ENCODE results near the gene C6orf47. TPM values are rescaled to one million over a fixed set of nuclear protein-coding genes. Genes with fewer than 3 reads are reported as not detected.

Gene C6orf47
- total and polyA plus RNA-seq, 10 of the 15 experiments (the other 5 are each of a cell fraction or from before 2014, with no cell fraction given) = 0.16 to 20.4 (median 17.3) TPM; not detected in 1

DNA sequence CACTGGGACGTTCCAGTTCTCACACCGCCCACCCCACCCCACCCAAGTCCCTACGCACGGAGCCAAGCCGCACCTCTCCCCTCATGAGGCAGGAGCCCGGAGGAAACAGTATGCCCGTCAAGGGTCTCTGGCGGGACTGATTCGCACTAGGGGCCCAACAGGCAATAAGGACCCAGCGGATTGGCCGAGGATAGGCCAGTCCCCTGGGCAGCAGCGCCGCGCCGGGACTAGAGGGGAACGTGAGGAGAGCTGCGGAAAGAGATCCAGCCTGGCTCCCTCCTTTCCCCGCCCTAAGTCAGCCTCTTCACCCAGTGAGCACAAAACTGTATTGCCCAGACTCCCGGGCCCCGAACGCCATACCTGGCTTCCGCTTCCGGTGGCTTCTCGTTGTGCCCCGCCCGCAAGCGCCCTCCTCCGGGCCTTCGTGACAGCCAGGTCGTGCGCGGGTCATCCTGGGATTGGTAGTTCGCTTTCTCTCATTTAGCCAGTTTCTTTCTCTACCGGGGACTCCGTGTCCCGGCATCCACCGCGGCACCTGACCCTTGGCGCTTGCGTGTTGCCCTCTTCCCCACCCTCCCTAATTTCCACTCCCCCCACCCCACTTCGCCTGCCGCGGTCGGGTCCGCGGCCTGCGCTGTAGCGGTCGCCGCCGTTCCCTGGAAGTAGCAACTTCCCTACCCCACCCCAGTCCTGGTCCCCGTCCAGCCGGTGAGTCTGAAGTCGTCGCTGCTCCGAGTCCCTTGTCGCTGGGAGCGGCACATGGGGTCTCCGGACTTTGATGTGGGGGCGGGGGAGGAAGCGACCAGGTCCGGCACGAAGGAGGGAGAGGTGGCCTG lies 5.1 kb upstream of the C6orf47 start, which contains the start of gene CSNK2B (continued):
- TF ChIP-seq MLLT1 (IDR thresholded peaks at IDR 0.05) (0 out of 2 replicates have a peak, but pooled peaks have one; percentile 13), EGR1 (IDR thresholded peaks at IDR 0.05; ENCODE audit: borderline replicate concordance in 1 of 2, low read depth in 2 of 2, low read length in 2 of 2) (peak in 1 of 2 experiments; percentile 75; a peak in 1 of 3 replicates), FOS (IDR thresholded peaks at IDR 0.05; ENCODE audit: borderline replicate concordance, extremely low read depth, insufficient read length) (no peak), SREBF1 (IDR thresholded peaks at IDR 0.05; ENCODE audit: low read length) (peak; percentile 79), POLR2AphosphoS2 (IDR thresholded peaks at IDR 0.05; ENCODE audit: low read depth, low read length) (peak; percentile 59; the same call in 1 of the 2 replicates), SMC3 (IDR thresholded peaks at IDR 0.05; ENCODE audit: borderline replicate concordance, low read length) (no peak), ZNF622 (IDR thresholded peaks at IDR 0.05) (no peak), SIX5 (IDR thresholded peaks at IDR 0.05; ENCODE audit: low read depth, low read length, severe bottlenecking) (peak; percentile 93), TARDBP (IDR thresholded peaks at IDR 0.05; ENCODE audit: borderline replicate concordance) (peak; percentile 17; the same call in 1 of the 2 replicates), EZH2 (IDR thresholded peaks at IDR 0.05; ENCODE audit: borderline replicate concordance, control insufficient read depth, low read depth, low read length) (no peak), HCFC1 (IDR thresholded peaks at IDR 0.05; ENCODE audit: low read length) (peak; percentile 97), POU2F2 (IDR thresholded peaks at IDR 0.05; ENCODE audit: borderline replicate concordance, low read depth, low read length) (peak; percentile 60; the same call in 2 of the 3 replicates), PAX5 (IDR thresholded peaks at IDR 0.05; ENCODE audit: borderline replicate concordance, low read depth, low read length) (no peak), SP1 (IDR thresholded peaks at IDR 0.05; ENCODE audit: low read depth, low read length) (peak; percentile 59), YBX1 (IDR thresholded peaks at IDR 0.05) (no peak), E2F4 (IDR thresholded peaks at IDR 0.05; ENCODE audit: low read depth, low read length) (no peak), CEBPB (IDR thresholded peaks at IDR 0.05; ENCODE audit: borderline replicate concordance in 1 of 2, low read depth in 2 of 2, low read length in 2 of 2) (no peak)
- TF ChIP-seq, protein P1, sequence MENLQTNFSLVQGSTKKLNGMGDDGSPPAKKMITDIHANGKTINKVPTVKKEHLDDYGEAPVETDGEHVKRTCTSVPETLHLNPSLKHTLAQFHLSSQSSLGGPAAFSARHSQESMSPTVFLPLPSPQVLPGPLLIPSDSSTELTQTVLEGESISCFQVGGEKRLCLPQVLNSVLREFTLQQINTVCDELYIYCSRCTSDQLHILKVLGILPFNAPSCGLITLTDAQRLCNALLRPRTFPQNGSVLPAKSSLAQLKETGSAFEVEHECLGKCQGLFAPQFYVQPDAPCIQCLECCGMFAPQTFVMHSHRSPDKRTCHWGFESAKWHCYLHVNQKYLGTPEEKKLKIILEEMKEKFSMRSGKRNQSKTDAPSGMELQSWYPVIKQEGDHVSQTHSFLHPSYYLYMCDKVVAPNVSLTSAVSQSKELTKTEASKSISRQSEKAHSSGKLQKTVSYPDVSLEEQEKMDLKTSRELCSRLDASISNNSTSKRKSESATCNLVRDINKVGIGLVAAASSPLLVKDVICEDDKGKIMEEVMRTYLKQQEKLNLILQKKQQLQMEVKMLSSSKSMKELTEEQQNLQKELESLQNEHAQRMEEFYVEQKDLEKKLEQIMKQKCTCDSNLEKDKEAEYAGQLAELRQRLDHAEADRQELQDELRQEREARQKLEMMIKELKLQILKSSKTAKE (IDR thresholded peaks at IDR 0.05; ENCODE audit: low read depth, poor library complexity, severe bottlenecking) = no peak
- TF ChIP-seq, protein P2, sequence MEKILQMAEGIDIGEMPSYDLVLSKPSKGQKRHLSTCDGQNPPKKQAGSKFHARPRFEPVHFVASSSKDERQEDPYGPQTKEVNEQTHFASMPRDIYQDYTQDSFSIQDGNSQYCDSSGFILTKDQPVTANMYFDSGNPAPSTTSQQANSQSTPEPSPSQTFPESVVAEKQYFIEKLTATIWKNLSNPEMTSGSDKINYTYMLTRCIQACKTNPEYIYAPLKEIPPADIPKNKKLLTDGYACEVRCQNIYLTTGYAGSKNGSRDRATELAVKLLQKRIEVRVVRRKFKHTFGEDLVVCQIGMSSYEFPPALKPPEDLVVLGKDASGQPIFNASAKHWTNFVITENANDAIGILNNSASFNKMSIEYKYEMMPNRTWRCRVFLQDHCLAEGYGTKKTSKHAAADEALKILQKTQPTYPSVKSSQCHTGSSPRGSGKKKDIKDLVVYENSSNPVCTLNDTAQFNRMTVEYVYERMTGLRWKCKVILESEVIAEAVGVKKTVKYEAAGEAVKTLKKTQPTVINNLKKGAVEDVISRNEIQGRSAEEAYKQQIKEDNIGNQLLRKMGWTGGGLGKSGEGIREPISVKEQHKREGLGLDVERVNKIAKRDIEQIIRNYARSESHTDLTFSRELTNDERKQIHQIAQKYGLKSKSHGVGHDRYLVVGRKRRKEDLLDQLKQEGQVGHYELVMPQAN (conservative IDR thresholded peaks at IDR 0.05) = peak; percentile 63
